Femur (tissue), 1 donor: ENCODE measurements around the gene PKD2L1.
"Not testable (repeated sequence)": the region's sequence is repeated elsewhere in the genome, so short reads cannot be mapped to it uniquely, and the experiment has no call there.

Experiments
- DNase-seq: peaks from one replicate; pipeline ENCODE4 v3.0.0-alpha.2; 2017

The PKD2L1 gene

DNA sequence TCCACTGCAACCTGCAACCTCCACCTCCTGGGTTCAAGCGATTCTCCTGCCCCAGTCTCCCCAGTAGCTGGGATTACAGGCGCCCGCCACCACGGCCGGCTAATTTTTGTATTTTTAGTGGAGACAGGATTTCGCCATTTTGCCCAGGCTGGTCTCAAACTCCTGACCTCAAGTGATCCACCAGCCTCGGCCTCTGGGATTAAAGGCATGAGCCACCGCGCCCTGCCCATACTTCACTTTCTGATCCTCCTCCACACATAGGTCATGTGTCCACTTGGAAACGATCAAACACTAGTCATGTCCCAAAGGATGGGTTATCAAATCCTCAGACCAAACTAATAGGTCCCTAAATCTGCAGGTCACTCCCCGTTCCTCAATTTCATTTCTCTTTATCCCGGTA, 44.7 kb downstream of the PKD2L1 start:
- DNase-seq, result not testable (repeated sequence)

- no peak for DNase-seq
Observed at GRCh38 chr10:100282907-100283306, 47.1 kb downstream of the PKD2L1 start.

DNA sequence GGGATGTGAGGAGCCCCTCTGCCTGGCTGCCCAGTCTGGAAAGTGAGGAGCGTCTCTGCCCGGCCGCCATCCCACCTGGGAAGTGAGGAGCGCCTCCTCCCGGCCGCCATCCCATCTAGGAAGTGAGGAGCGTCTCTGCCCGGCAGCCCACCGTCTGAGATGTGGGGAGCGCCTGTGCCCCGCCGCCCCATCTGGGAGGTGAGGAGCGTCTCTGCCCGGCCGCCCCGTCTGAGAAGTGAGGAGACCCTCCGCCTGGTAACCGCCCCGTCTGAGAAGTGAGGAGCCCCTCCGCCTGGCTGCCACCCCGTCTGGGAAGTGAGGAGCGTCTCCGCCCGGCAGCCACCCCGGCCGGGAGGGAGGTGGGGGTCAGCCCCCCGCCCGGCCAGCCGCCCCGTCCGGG, 53.1 kb downstream of the PKD2L1 start:
- DNase-seq, result not testable (repeated sequence)

DNA sequence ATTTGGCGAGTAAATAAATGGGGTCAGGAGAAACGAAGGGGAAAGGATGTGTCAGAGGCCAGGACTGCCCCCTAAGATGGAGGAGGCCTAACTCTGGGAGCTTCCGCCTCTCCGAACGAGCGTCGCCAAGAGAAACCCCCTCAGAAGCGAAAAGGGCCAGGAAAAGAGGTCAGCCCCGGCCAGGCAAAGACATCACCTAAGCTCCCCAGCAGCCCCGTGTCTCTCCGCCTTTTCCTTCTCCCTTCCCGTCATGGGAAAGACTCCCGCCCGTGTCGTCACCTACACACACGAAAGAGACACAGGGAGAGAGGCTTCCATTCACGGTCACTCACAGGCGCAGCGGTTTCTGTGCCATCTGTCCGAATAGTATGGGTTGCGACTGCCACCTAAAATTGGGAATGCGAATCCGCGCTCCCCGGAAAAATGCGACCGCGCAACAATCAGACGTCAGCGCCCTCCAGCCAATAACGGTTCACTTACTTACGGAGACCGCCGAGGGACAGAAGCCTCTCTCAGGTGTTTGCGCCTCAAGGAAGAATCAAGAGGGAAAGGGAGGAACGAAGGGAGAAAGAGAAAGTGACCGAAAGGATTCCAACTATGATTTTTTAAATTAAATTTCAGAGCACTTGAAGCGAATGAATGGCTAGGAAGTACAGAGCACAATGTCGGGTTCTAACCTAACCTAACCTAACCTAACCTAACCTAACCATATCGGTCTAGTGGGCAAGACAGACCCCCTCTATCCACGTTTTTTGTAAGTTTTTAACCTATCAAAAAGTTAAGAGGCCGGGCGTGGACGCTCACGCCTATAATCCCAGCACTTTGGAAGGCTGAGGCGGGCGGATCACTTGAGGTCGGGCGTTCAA, 62.6 kb downstream of the PKD2L1 start, which contains the start of gene CWF19L1:
CWF19L1 (minus strand) TSS at position 400 of the 866 bp plus-strand sequence; CDS start at position 355, 45 bp downstream.
- DNase-seq, result peak; percentile 95

DNA sequence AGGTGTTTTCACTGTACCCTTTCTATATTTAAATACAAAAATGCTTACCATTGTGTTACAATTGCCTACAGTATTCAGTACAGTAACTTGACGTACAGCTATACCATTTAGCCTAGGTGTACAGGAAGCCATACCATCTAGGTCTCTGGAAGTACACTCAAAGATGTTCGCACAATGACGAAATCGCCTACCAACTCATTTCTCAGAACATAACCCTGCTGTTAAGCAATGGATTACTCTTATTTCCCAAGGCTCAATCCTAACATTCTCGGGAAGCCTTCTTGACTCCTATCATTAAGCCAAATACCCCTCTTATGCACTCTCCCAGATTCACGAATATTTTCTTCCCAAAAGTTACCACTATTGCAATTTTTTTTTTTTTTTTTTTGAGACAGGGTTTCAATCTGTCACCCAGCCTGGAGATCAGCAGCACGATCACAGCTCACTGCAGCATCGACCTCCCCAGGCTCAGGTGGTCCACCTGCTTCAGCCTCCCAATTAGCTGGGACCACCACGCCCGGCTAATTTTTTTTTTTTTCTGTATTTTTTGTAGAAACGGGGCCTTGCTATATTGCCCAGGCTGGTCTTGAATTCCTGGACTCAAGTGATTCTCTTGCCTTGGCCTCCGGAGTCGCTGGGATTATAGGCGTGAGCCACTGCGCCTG, 64.1 kb downstream of the PKD2L1 start:
- no peak for DNase-seq

DNA sequence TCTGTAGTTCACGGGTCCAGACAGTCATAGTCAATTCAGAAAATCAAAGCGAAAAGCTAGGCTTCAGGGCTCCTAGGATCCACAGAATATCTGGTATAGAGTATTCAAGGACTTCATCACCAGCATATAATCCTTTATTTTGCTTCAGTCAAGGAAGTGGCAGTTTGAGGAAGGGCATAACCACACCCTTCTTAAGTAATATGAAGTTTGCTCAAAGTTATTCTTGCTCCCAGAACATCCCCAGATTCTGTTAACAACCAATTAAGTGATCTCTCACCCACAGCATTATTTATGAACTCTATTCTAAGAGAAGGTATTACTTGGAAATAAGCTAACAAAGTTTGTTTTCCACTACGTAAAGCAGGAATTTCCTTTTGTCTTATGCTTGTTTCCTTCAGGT, 75.8 kb downstream of the PKD2L1 start:
- no peak for DNase-seq

GRCh38 chr10:100253041-100253440, 77.0 kb downstream of the PKD2L1 start:
- no peak for DNase-seq

GRCh38 chr10:100248820-100249219, 81.2 kb downstream of the PKD2L1 start:
- DNase-seq, result no peak

GRCh38 chr10:100245484-100246220, 84.4 kb downstream of the PKD2L1 start:
- DNase-seq, result no peak

- DNase-seq, result no peak
Observed at GRCh38 chr10:100239851-100240250, 90.2 kb downstream of the PKD2L1 start.

- DNase-seq, result no peak
Observed at GRCh38 chr10:100238429-100238828, 91.6 kb downstream of the PKD2L1 start.
